Endothelial cell of umbilical vein (primary cell): ENCODE results near the gene HINT2. TPM values are rescaled to one million over a fixed set of nuclear protein-coding genes. Genes with fewer than 3 reads are reported as not detected.

Experiments used
- BruUV-seq: library from RNA; stranded (reverse); fragments of 400-500 nt; replicated peaks from 2 replicates; lab custom pipeline; 2021; lab: Mats Ljungman, UMichigan
- CTCF ChIA-PET: fragments of 300-600, 350-600 bp; sonication (Branson Sonifier 250); formaldehyde crosslinking; loops from one replicate; lab custom pipeline; 2021; ENCODE audit warnings: antibody characterized with exemption, inconsistent platforms; lab: Charles Lee
- POLR2A ChIA-PET: fragments of 300-600, 350-600 bp; sonication (Branson Sonifier 250); formaldehyde crosslinking; loops from one replicate; lab custom pipeline; 2021; ENCODE audit warnings: antibody characterized with exemption, inconsistent platforms; lab: Charles Lee
- DNase-seq: peaks from one replicate; pipeline ENCODE4 v3.0.0-alpha.2; 2011; ENCODE audit warnings: low read depth, low spot score
- FAIRE-seq: peaks from 2 replicates; lab custom pipeline; 2011; peaks lifted over from hg19 to GRCh38; lab: Jason Lieb, UNC
- H2AFZ ChIP-seq: 2 replicates; pipeline ENCODE4 v1.6.0; 2012; ENCODE audit warnings: low read depth, low read length, control low read depth, inconsistent platforms
- H3K27ac ChIP-seq: 2 replicates; pipeline ENCODE4 v1.5.1; 2011; ENCODE audit warnings: low read depth, mild to moderate bottlenecking, control low read depth, low read length, moderate library complexity; ENCODE audit not compliant: insufficient read depth
- H3K27me3 ChIP-seq, 2 experiments: 2 replicates each; pipeline versions ENCODE4 v1.6.0 to v1.6.1; 2011; ENCODE audit warnings: low read length in 2 of 2, mixed read lengths in 1 of 2; ENCODE audit not compliant: control insufficient read depth in 2 of 2, insufficient read depth in 2 of 2
- H3K36me3 ChIP-seq, 2 experiments: 2 replicates in 1 of 2; 3 replicates in 1 of 2; pipeline ENCODE4 v1.5.1; 2011; ENCODE audit warnings: low read length in 2 of 2, mild to moderate bottlenecking in 1 of 2, moderate library complexity in 1 of 2; ENCODE audit not compliant: control insufficient read depth in 2 of 2, insufficient read depth in 2 of 2; ENCODE audit errors: extremely low read depth in 1 of 2
- H3K4me1 ChIP-seq: 3 replicates; pipeline ENCODE4 v1.5.1; 2011; ENCODE audit warnings: mild to moderate bottlenecking, low read length; ENCODE audit not compliant: control insufficient read depth, insufficient read depth; ENCODE audit errors: extremely low read depth
- H3K4me2 ChIP-seq: 2 replicates; pipeline ENCODE4 v1.6.1; 2011; ENCODE audit warnings: low read length, control low read depth, mixed read lengths; ENCODE audit not compliant: insufficient read depth
- H3K4me3 ChIP-seq, 3 experiments: fragments of 200-600 bp in 1 of 3; sonication (generic), shearing (Covaris generic) in 1 of 3; replicated peaks in 1 of 3; 2 replicates each; pipeline ENCODE4 v1.5.1; 2011 to 2016; ENCODE audit warnings: control low read depth in 3 of 3, low read length in 3 of 3, mild to moderate bottlenecking in 2 of 3, inconsistent platforms in 1 of 3, low read depth in 1 of 3, moderate library complexity in 1 of 3; ENCODE audit not compliant: insufficient read depth in 1 of 3
- H3K79me2 ChIP-seq: 2 replicates; pipeline ENCODE4 v1.6.0; 2012; ENCODE audit warnings: low read length, inconsistent platforms; ENCODE audit not compliant: control insufficient read depth, insufficient read depth
- H3K9ac ChIP-seq: replicated peaks from 2 replicates; pipeline ENCODE3; 2011; ENCODE audit warnings: low read length, control low read depth; ENCODE audit not compliant: insufficient read depth; ENCODE audit errors: extremely low read depth
- H3K9me1 ChIP-seq: replicated peaks from 3 replicates; pipeline ENCODE4 v1.6.0; 2011; ENCODE audit warnings: mild to moderate bottlenecking, low read length; ENCODE audit not compliant: control insufficient read depth, insufficient read depth; ENCODE audit errors: extremely low read depth
- H3K9me3 ChIP-seq: replicated peaks from 2 replicates; pipeline ENCODE4 v1.5.1; 2012; ENCODE audit warnings: low read length, inconsistent platforms; ENCODE audit not compliant: control insufficient read depth, insufficient read depth
- H4K20me1 ChIP-seq: replicated peaks from 2 replicates; pipeline ENCODE3; 2011; ENCODE audit warnings: mild to moderate bottlenecking, low read length; ENCODE audit not compliant: control insufficient read depth, insufficient read depth; ENCODE audit errors: extremely low read depth
- CTCF ChIP-seq, 2 donors: IDR thresholded peaks; 1 replicate in 1 of 2; 2 replicates in 1 of 2; pipeline ENCODE4 v1.5.1; 2011; ENCODE audit warnings: low read length in 2 of 2, mild to moderate bottlenecking in 2 of 2, moderate library complexity in 2 of 2, control low read depth in 1 of 2, inconsistent platforms in 1 of 2, low read depth in 1 of 2; ENCODE audit not compliant: insufficient read depth in 1 of 2; ENCODE audit errors: extremely low read depth in 1 of 2
- EZH2 ChIP-seq: IDR thresholded peaks from 2 replicates; pipeline ENCODE4 v1.6.1; 2012; ENCODE audit warnings: borderline replicate concordance, low read depth, mild to moderate bottlenecking, moderate library complexity, low read length, inconsistent platforms; ENCODE audit not compliant: severe bottlenecking
- FOS ChIP-seq: IDR thresholded peaks from 2 replicates; pipeline ENCODE4 v1.6.1; 2011; ENCODE audit warnings: mild to moderate bottlenecking, low read length, moderate library complexity, borderline replicate concordance; ENCODE audit not compliant: insufficient read depth
- GATA2 ChIP-seq: IDR thresholded peaks from 2 replicates; pipeline ENCODE4 v1.7.0; 2011; ENCODE audit warnings: low read depth, mild to moderate bottlenecking, moderate library complexity, mixed read lengths, low read length; ENCODE audit not compliant: insufficient read length, insufficient read depth
- JUN ChIP-seq: IDR thresholded peaks from 2 replicates; pipeline ENCODE4 v1.6.1; 2011; ENCODE audit warnings: borderline replicate concordance, low read depth; ENCODE audit not compliant: insufficient read length, insufficient read depth
- MYC ChIP-seq: IDR thresholded peaks from one replicate; pipeline ENCODE4 v1.6.1; 2011; ENCODE audit warnings: mild to moderate bottlenecking, low read depth, low read length
- POLR2A ChIP-seq: IDR thresholded peaks from 2 replicates; pipeline ENCODE4 v1.6.1; 2012; ENCODE audit warnings: low read depth, mild to moderate bottlenecking, control low read depth, low read length
- POLR2AphosphoS5 ChIP-seq: IDR thresholded peaks from 2 replicates; pipeline ENCODE4 v1.6.1; 2012; ENCODE audit warnings: low read depth, mild to moderate bottlenecking, control low read depth, low read length, moderate library complexity; ENCODE audit not compliant: insufficient read depth
- dilution Hi-C: fragments of 300-500 bp; cut with MboI; formaldehyde crosslinking; loops from one replicate; pipeline ENCODE4 v1.15.0; 2019; ENCODE audit warnings: low sequenced_read_pairs; ENCODE audit not compliant: extremely low pct_ligation_motif_present
- intact Hi-C: fragments of 100-400 bp; cut with micrococcal nuclease; formaldehyde crosslinking; loops from one replicate; pipeline ENCODE4 v1.10.0; 2022
- polyA plus RNA-seq, 4 experiments: library from polyadenylated mRNA; depleted of rRNA in 3 of 4; stranded (reverse) in 3 of 4; unstranded in 1 of 4; fragments of >200 nt; gene quantifications; 2 replicates each; pipeline versions ENCODE4 v1.2.1 to v1.2.3, GENCODE V29; 2011 to 2012; ENCODE audit warnings: missing spikeins in 1 of 4
- total RNA-seq: library from RNA; stranded (reverse); gene quantifications from 2 replicates; pipeline ENCODE4 v1.2.3, GENCODE V29; 2021
- TF ChIP-seq, protein P1 (sequence below): IDR thresholded peaks from 2 replicates; pipeline ENCODE4 v1.6.1; 2011; ENCODE audit not compliant: insufficient read depth, insufficient read length

Gene HINT2
- total and polyA plus RNA-seq, 2 donors (not counting 3 experiments of a cell fraction or from before 2014, with no cell fraction given), result 27.2 to 42.1 TPM

DNA sequence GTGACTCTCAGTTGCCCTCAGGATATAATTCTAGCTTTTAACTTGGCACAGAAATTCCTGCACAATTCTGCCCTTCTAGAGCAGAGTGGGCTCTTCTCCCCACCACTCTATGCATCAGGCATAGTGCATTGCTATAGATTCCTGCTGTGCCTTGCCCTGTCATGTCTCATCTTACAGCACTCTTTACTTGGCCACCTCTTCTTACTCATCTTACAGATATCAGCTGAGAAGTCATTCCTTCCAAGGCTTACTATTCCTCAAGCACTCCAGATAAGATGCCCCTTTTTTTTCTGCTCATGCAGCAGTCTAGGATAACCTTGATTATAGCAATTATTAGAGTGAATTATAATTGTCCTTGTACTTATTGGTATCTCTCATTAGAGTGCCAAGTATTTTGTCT, 8.1 kb upstream of the HINT2 start:
- no peak for DNase-seq

More for the DNA sequence above, 8.1 kb upstream of the HINT2 start:
- CTCF ChIA-PET, result interaction anchor here (1.8 to 7.6 kb wide), 2 partner anchors 8 to 32 kb away, joined by 5 to 277 read pairs; partner anchors contain the start of genes HINT2 and NPR2
- no peaks in the 10 kb centered on the region for H3K9me3 ChIP-seq
- no peaks in the 10 kb centered on the region for H3K4me1 ChIP-seq
- H3K4me2 ChIP-seq, result no peak overlapping the region
- TF ChIP-seq FOS, result no peak
- no peak for TF ChIP-seq MYC
- no peak for TF ChIP-seq GATA2
- no peak for TF ChIP-seq CTCF (IDR thresholded peaks at IDR 0.05; ENCODE audit: extremely low read depth in 1 of 2, insufficient read depth in 1 of 2, low read depth in 1 of 2, low read length in 2 of 2)
- TF ChIP-seq, protein P1, sequence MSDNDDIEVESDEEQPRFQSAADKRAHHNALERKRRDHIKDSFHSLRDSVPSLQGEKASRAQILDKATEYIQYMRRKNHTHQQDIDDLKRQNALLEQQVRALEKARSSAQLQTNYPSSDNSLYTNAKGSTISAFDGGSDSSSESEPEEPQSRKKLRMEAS, result no peak
- no peak for TF ChIP-seq JUN
- TF ChIP-seq EZH2, result no peak
- TF ChIP-seq POLR2AphosphoS5, result no peak
- no peak for TF ChIP-seq POLR2A
- H3K79me2 ChIP-seq, result no peaks in the 10 kb centered on the region
- POLR2A ChIA-PET, result no interaction called here
- FAIRE-seq, result no peak
- H3K9me1 ChIP-seq, result no peaks in the 10 kb centered on the region
- H4K20me1 ChIP-seq, result no peaks in the 10 kb centered on the region
- H3K27me3 ChIP-seq, result peaks cover 0 to 2% of the 10 kb centered on the region in 2 experiments
- no peak overlapping the region for H3K9ac ChIP-seq
- no TSS peak for BruUV-seq
- H3K27ac ChIP-seq, result no peak overlapping the region
- no peaks in the 10 kb centered on the region for H3K36me3 ChIP-seq
- dilution Hi-C loops, result no loop called here
- intact Hi-C loops, result no loop called here
- H3K4me3 ChIP-seq, result no peak overlapping the region
- H2AFZ ChIP-seq, result no peak overlapping the region
